Prostate gland (tissue), 2 donors: Measurements from ENCODE around the gene SLC6A7.

ENCODE experiments used
- POLR2A ChIP-seq: fragments of 450-650 bp; IDR thresholded peaks from one replicate; pipeline ENCODE4 v1.6.1; 2016; ENCODE audit warnings: antibody characterized with exemption, mild to moderate bottlenecking
- TF ChIP-seq, protein P1 (sequence below), 4 experiments: fragments of 200-600 bp in 2 of 4; fragments of 450-650 bp in 2 of 4; sonication (generic) in 2 of 4; IDR thresholded peaks; 1 replicate in 3 of 4; 2 replicates in 1 of 4; pipeline ENCODE4 v1.5.1; 2016 to 2019; ENCODE audit warnings: antibody characterized with exemption in 4 of 4, mild to moderate bottlenecking in 2 of 4, moderate library complexity in 2 of 4

DNA sequence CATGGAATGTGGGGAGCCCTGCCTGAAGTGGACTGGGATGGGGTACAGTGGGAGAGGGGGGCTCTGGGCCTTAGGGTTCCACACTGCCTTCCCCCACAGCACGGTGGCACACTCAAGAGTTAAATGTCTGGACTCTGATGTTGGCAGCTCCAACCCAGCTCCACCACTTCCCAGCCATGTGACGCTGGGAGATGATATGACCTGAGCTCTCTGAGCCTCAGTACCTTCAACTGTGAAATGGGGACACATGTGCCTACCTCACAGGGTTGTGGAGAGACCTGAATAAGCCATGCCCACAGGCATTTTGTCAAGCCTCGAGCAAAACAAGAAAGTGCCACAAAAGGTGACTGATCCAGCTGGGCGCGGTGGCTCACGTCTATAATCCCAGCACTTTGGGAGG lies 30.8 kb upstream of the SLC6A7 start:
- TF ChIP-seq, protein P1, sequence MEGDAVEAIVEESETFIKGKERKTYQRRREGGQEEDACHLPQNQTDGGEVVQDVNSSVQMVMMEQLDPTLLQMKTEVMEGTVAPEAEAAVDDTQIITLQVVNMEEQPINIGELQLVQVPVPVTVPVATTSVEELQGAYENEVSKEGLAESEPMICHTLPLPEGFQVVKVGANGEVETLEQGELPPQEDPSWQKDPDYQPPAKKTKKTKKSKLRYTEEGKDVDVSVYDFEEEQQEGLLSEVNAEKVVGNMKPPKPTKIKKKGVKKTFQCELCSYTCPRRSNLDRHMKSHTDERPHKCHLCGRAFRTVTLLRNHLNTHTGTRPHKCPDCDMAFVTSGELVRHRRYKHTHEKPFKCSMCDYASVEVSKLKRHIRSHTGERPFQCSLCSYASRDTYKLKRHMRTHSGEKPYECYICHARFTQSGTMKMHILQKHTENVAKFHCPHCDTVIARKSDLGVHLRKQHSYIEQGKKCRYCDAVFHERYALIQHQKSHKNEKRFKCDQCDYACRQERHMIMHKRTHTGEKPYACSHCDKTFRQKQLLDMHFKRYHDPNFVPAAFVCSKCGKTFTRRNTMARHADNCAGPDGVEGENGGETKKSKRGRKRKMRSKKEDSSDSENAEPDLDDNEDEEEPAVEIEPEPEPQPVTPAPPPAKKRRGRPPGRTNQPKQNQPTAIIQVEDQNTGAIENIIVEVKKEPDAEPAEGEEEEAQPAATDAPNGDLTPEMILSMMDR (IDR thresholded peaks at IDR 0.05), result no peak
- TF ChIP-seq POLR2A, result no peak
